ENCODE results near the gene ADCK2. TPM values are rescaled to one million over a fixed set of nuclear protein-coding genes. Genes with fewer than 3 reads are reported as not detected.

ADCK2 gene
- total and polyA plus RNA-seq, 10 of the 15 experiments (the other 5 are each of a cell fraction or from before 2014, with no cell fraction given): 0.52 to 19.4 (median 13.1) TPM

- TF ChIP-seq NR2C1 (IDR thresholded peaks at IDR 0.05) (no peak), PAX8 (IDR thresholded peaks at IDR 0.05) (no peak), MYB (IDR thresholded peaks at IDR 0.05; ENCODE audit: borderline replicate concordance, low read depth, low read length) (no peak), RUNX3 (IDR thresholded peaks at IDR 0.05; ENCODE audit: low read length) (no peak), HDGF (IDR thresholded peaks at IDR 0.05) (no peak), FOS (IDR thresholded peaks at IDR 0.05; ENCODE audit: borderline replicate concordance, extremely low read depth, insufficient read length) (no peak), POLR2AphosphoS5 (IDR thresholded peaks at IDR 0.05; ENCODE audit: low read length) (no peak), IKZF1 (conservative IDR thresholded peaks at IDR 0.05) (0 out of 2 replicates have a peak, but pooled peaks have one; percentile 13), IKZF2 (IDR thresholded peaks at IDR 0.05) (peak in 1 of 2 experiments; percentile 13; a peak in 1 of 4 replicates), EZH2 (IDR thresholded peaks at IDR 0.05; ENCODE audit: borderline replicate concordance, control insufficient read depth, low read depth, low read length) (no peak), CBFB (IDR thresholded peaks at IDR 0.05; ENCODE audit: low read depth) (no peak), PML (IDR thresholded peaks at IDR 0.05; ENCODE audit: low read length) (no peak)
These were observed 47.0 kb downstream of the ADCK2 start (continued) for GRCh38 chr7:140719721-140720120.

DNA sequence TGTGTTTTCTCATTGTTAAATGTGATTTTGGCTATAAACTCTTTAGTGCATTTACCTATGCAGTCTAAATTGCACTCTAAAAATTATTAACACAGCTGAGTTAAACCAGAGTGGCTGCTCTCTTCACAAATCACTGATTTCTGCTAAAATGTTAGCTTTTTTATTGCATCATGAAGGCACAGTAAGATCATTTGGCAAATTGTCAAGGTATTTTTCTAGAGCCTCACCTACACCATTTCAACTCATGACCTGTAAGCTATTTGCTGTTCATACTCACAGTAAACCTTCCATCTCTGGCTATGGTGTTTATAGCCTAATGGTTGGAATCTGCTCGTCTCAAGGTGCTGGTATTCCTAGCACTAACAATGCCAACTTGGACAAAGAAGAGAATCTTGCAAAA, 49.5 kb downstream of the ADCK2 start:
- H3K4me2 ChIP-seq (ENCODE audit: control insufficient read depth, insufficient read depth): no peak overlapping the region
- FAIRE-seq: no peak
- no peak for TF ChIP-seq ATF2 (IDR thresholded peaks at IDR 0.05; ENCODE audit: low read length)
- intact Hi-C loops (cut with micrococcal nuclease; ENCODE audit: unreplicated experiment) (no loop called here), in situ Hi-C loops (cut with MboI) (no loop called here)
- no peaks in the 10 kb centered on the region for H3K36me3 ChIP-seq (ENCODE audit: control insufficient read depth in 2 of 2, insufficient read depth in 2 of 2, low read length in 1 of 2)
- H2AFZ ChIP-seq (ENCODE audit: control insufficient read depth, low read depth, low read length): no peak overlapping the region
- 0% methylated on average over 1 of the region's 1 CpG for WGBS (ENCODE audit: insufficient coverage, insufficient replicate concordance, low lambda C conversion rate, missing lambda C conversion rate)
- ChIA-PET SMC1A (ENCODE audit: uncharacterized antibody, unreplicated experiment) (interaction anchor here (0.8 to 1.4 kb wide), 4 partner anchors 10 to 289 kb away, joined by 3 read pairs; no protein-coding TSS in a partner anchor), CTCF (no interaction called here), RAD21 (ENCODE audit: unreplicated experiment) (no interaction called here), POLR2A (interaction anchor here (0.6 to 1.4 kb wide), 2 partner anchors 46 to 365 kb away, joined by 3 to 4 read pairs; no protein-coding TSS in a partner anchor)
- ATAC-seq: no peak
- DNase-seq (ENCODE audit: low read depth, low spot score): no peak
- H3K9me3 ChIP-seq (replicated peaks; ENCODE audit: control insufficient read depth, insufficient read depth, low read length): no peaks in the 10 kb centered on the region
- no peak overlapping the region for H3K9ac ChIP-seq (ENCODE audit: control insufficient read depth, insufficient read depth, low read length)
- no peaks in the 10 kb centered on the region; the same call in 1 of the 2 replicates for H3K4me1 ChIP-seq (ENCODE audit: control insufficient read depth, insufficient read depth, low read length)
- H3K4me3 ChIP-seq: no peak overlapping the region
- H3K27me3 ChIP-seq (replicated peaks in 1 of 2; ENCODE audit: control insufficient read depth in 2 of 2, insufficient read depth in 2 of 2, low read length in 1 of 2): no peaks in the 10 kb centered on the region
- H4K20me1 ChIP-seq (ENCODE audit: control insufficient read depth, insufficient read depth): no peaks in the 10 kb centered on the region; the same call in 1 of the 2 replicates
- H3K79me2 ChIP-seq (ENCODE audit: control insufficient read depth, insufficient read depth, low read length): no peaks in the 10 kb centered on the region
- H3K27ac ChIP-seq (ENCODE audit: control insufficient read depth, insufficient read depth): no peak overlapping the region
- no TSS peak for BruUV-seq (replicated peaks)

Measured in GM12878 (cell line).